ENCODE results near the gene MICOS13. TPM values are rescaled to one million over a fixed set of nuclear protein-coding genes. Genes with fewer than 3 reads are reported as not detected.

Gene MICOS13
- total and polyA plus RNA-seq, 4 donors: 26.6 to 184 (median 77.6) TPM

GRCh38 chr19:5713228-5713627 is 32.9 kb upstream of the MICOS13 start:
- peaks cover 2 to 44% (median 11%) of the 10 kb centered on the region in 4 donors for H3K36me3 ChIP-seq (ENCODE audit: control insufficient read depth in 4 of 4, insufficient read depth in 4 of 4, low read length in 4 of 4)
- 95 to 98% methylated on average over 9 of the region's 9 CpGs for WGBS, 2 donors
- DNase-seq: no peak

GRCh38 chr19:5711713-5712161 is 31.4 kb upstream of the MICOS13 start:
- 92 to 93% methylated on average over 24 to 25 of the region's 25 CpGs for WGBS, 2 donors
- no peak for ATAC-seq (ENCODE audit: insufficient read depth, low FRiP score)
- H3K4me3 ChIP-seq: no peak overlapping the region
- H3K9ac ChIP-seq (ENCODE audit: insufficient read depth in 1 of 2, low read length in 2 of 2): no peak overlapping the region
- peaks cover 2 to 59% (median 18%) of the 10 kb centered on the region in 4 donors for H3K36me3 ChIP-seq (ENCODE audit: control insufficient read depth in 4 of 4, insufficient read depth in 4 of 4, low read length in 4 of 4)
- TF ChIP-seq CTCF (IDR thresholded peaks at IDR 0.05; ENCODE audit: control extremely low read depth, extremely low read depth): no peak
- H3K4me1 ChIP-seq (ENCODE audit: control insufficient read depth in 5 of 5, insufficient read depth in 5 of 5, low read length in 5 of 5): no peaks in the 10 kb centered on the region
- no peak overlapping the region for H3K27ac ChIP-seq (ENCODE audit: low read depth in 1 of 2, low read length in 1 of 2)
- no peak for DNase-seq
- H3K9me3 ChIP-seq (ENCODE audit: control insufficient read depth in 4 of 4, insufficient read depth in 3 of 4, low read length in 3 of 4): no peaks in the 10 kb centered on the region
- no peaks in the 10 kb centered on the region for H3K27me3 ChIP-seq (ENCODE audit: control insufficient read depth in 3 of 3, insufficient read depth in 3 of 3, low read length in 2 of 3)

More at GRCh38 chr19:5713228-5713627, 32.9 kb upstream of the MICOS13 start:
- H3K9ac ChIP-seq (ENCODE audit: insufficient read depth in 1 of 2, low read length in 2 of 2): no peak overlapping the region
- H3K27ac ChIP-seq (ENCODE audit: low read depth in 1 of 2, low read length in 1 of 2): no peak overlapping the region
- no peaks in the 10 kb centered on the region for H3K27me3 ChIP-seq (ENCODE audit: control insufficient read depth in 3 of 3, insufficient read depth in 3 of 3, low read length in 2 of 3)
- H3K4me3 ChIP-seq: no peak overlapping the region
- H3K4me1 ChIP-seq (ENCODE audit: control insufficient read depth in 5 of 5, insufficient read depth in 5 of 5, low read length in 5 of 5): peaks cover 0 to 3% (median 0%) of the 10 kb centered on the region in 5 donors
- TF ChIP-seq CTCF (IDR thresholded peaks at IDR 0.05; ENCODE audit: control extremely low read depth, extremely low read depth): no peak
- no peak for ATAC-seq (ENCODE audit: insufficient read depth, low FRiP score)
- no peaks in the 10 kb centered on the region for H3K9me3 ChIP-seq (ENCODE audit: control insufficient read depth in 4 of 4, insufficient read depth in 3 of 4, low read length in 3 of 4)

- no peak overlapping the region for H3K27ac ChIP-seq (ENCODE audit: low read depth in 1 of 2, low read length in 1 of 2)
- ATAC-seq (ENCODE audit: insufficient read depth, low FRiP score) (no peak), DNase-seq (no peak)
- H3K36me3 ChIP-seq (ENCODE audit: control insufficient read depth in 4 of 4, insufficient read depth in 4 of 4, low read length in 4 of 4): peaks cover 2 to 66% (median 22%) of the 10 kb centered on the region in 4 donors
- H3K27me3 ChIP-seq (ENCODE audit: control insufficient read depth in 3 of 3, insufficient read depth in 3 of 3, low read length in 2 of 3): no peaks in the 10 kb centered on the region
- H3K4me3 ChIP-seq: no peak overlapping the region
- TF ChIP-seq CTCF (IDR thresholded peaks at IDR 0.05; ENCODE audit: control extremely low read depth, extremely low read depth): no peak
- no peaks in the 10 kb centered on the region for H3K9me3 ChIP-seq (ENCODE audit: control insufficient read depth in 4 of 4, insufficient read depth in 3 of 4, low read length in 3 of 4)
- H3K9ac ChIP-seq (ENCODE audit: insufficient read depth in 1 of 2, low read length in 2 of 2): no peak overlapping the region
- 93 to 95% methylated on average over 8 of the region's 8 CpGs for WGBS, 2 donors
- H3K4me1 ChIP-seq (ENCODE audit: control insufficient read depth in 5 of 5, insufficient read depth in 5 of 5, low read length in 5 of 5): no peaks in the 10 kb centered on the region
These were observed 30.7 kb upstream of the MICOS13 start for GRCh38 chr19:5711025-5711424.
